Measurements from ENCODE around the gene OR4N2. TPM values are rescaled to one million over a fixed set of nuclear protein-coding genes. Genes with fewer than 3 reads are reported as not detected.
"Not testable (repeated sequence)": the region's sequence is repeated elsewhere in the genome, so short reads cannot be mapped to it uniquely, and the experiment has no call there.

The OR4N2 gene, protein sequence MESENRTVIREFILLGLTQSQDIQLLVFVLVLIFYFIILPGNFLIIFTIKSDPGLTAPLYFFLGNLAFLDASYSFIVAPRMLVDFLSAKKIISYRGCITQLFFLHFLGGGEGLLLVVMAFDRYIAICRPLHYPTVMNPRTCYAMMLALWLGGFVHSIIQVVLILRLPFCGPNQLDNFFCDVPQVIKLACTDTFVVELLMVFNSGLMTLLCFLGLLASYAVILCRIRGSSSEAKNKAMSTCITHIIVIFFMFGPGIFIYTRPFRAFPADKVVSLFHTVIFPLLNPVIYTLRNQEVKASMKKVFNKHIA
- polyA plus RNA-seq (2011; rRNA removed) (not detected in 2 replicates), polyA minus RNA-seq (2011; rRNA and poly(A)+ RNA removed) (not detected in 2 replicates)

DNA sequence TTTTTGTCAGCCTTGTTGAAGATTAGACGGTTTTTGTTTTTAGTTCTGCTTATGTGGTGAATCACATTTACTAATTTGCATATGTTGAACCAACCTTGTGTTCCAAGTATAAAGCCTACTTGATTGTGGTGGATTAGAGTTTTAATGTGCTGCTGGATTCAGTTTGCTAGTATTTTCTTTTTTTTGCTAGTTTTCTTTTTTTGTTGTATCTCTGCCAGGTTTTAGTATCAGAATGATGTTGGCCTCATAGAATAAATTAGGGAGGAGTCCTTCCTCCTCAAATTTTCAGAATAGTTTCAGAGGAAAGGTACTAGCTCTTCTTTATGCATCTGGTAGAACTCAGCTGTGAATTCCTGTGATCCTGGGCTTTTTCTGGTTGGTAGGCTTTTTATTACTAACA is at the start of gene OR4N2:
Gene OR4N2, plus strand, starts transcription at position 301 of the 400 bp plus-strand sequence. CDS start 23,679 bp downstream, outside the sequence.
- H3K4me3 ChIP-seq (ENCODE audit: low read depth, low read length); H3K27me3 ChIP-seq (ENCODE audit: control insufficient read depth, insufficient read depth, low read length); DNase-seq (ENCODE audit: low read depth, low spot score); H3K27ac ChIP-seq (ENCODE audit: low read depth, low read length); POLR2A ChIA-PET; CTCF ChIA-PET: not testable (repeated sequence)
- H3K9me3 ChIP-seq (ENCODE audit: control insufficient read depth, insufficient read depth, low read length): peaks cover 25% of the 10 kb centered on the region

DNA sequence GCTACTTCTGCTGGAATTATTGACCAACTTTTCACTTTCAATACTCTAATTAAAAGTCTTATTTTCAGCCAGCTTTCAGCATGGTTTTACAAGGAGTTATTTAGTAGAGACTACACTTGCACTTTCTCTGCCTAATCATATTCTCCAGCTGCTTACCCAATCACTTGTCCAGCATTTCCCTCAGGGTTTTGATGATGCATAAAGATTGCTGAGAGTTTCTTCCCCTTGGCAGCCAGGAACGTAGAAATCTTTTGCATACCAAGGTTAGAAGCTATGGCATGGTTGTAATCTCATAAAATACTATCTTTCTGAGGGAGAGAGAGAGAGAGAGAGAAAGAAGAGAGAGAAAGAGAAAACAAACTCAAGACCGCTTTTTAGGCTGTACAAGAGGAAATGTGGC is 49.4 kb upstream of the OR4N2 start:
- Histone ChIP-seq H3K27me3 (ENCODE audit: control insufficient read depth, insufficient read depth, low read length) (no peaks in the 10 kb centered on the region), H3K4me3 (ENCODE audit: low read depth, low read length) (no peak overlapping the region), H3K9me3 (ENCODE audit: control insufficient read depth, insufficient read depth, low read length) (peaks cover 4% of the 10 kb centered on the region), H3K27ac (ENCODE audit: low read depth, low read length) (no peak overlapping the region)
- DNase-seq (ENCODE audit: low read depth, low spot score): no peak
- TF ChIP-seq, protein P1, sequence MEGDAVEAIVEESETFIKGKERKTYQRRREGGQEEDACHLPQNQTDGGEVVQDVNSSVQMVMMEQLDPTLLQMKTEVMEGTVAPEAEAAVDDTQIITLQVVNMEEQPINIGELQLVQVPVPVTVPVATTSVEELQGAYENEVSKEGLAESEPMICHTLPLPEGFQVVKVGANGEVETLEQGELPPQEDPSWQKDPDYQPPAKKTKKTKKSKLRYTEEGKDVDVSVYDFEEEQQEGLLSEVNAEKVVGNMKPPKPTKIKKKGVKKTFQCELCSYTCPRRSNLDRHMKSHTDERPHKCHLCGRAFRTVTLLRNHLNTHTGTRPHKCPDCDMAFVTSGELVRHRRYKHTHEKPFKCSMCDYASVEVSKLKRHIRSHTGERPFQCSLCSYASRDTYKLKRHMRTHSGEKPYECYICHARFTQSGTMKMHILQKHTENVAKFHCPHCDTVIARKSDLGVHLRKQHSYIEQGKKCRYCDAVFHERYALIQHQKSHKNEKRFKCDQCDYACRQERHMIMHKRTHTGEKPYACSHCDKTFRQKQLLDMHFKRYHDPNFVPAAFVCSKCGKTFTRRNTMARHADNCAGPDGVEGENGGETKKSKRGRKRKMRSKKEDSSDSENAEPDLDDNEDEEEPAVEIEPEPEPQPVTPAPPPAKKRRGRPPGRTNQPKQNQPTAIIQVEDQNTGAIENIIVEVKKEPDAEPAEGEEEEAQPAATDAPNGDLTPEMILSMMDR (IDR thresholded peaks at IDR 0.05; ENCODE audit: low read depth, low read length): no peak
- POLR2A ChIA-PET: no interaction called here
- CTCF ChIA-PET: no interaction called here

DNA sequence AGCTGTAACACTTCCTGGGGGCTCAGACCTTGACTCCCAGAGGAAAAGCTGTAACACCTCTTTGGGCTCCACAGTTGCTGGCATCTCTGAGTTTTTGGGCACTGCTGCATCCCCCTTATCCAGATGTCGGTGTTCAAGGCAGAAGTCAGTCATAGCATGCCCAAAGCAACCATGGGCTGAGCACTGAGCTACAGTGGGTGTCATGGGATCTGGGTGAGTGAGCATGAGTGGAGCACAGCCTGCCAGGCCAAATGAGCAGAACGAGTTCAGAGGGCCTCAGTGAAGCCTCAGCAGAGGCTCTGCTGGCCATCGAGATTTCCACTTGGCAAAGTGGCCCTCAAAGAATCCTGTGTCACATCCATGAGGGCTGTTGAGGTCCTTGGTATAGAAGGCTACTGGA is 32.1 kb upstream of the OR4N2 start:
- CTCF ChIA-PET; H3K27ac ChIP-seq (ENCODE audit: low read depth, low read length); POLR2A ChIA-PET; DNase-seq (ENCODE audit: low read depth, low spot score); H3K27me3 ChIP-seq (ENCODE audit: control insufficient read depth, insufficient read depth, low read length); H3K4me3 ChIP-seq (ENCODE audit: low read depth, low read length): not testable (repeated sequence)
- peaks cover 11% of the 10 kb centered on the region for H3K9me3 ChIP-seq (ENCODE audit: control insufficient read depth, insufficient read depth, low read length)

DNA sequence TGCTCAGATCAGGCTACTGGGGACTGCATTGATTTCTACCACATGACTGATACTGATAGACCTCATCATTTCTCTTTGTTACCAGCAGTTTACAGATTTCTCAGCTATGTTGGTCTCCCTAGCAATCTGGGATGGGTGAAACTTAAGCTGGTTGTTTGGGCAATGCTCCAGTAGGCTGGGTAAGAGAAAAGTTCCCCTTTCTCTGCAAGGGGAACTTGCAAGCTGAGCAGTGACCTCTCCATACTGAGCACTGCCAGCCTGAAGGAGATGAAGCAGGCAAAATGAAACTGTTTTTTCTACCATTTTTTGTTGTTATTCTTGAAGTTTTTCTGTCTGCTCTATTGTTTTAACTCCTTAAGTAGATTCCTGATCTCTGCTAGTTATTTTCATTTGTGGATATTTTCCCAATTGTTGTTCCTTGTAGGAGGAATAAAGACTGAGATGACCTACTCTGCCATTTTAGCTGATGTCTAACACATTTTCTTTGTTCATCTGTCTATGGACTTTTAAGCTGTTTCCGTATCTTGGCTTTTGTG is 31.6 kb upstream of the OR4N2 start:
- Histone ChIP-seq H3K27me3 (ENCODE audit: control insufficient read depth, insufficient read depth, low read length) (no peaks in the 10 kb centered on the region), H3K4me3 (ENCODE audit: low read depth, low read length) (no peak overlapping the region), H3K27ac (ENCODE audit: low read depth, low read length) (no peak overlapping the region), H3K9me3 (ENCODE audit: control insufficient read depth, insufficient read depth, low read length) (peaks cover 11% of the 10 kb centered on the region)
- ChIA-PET POLR2A (no interaction called here), CTCF (no interaction called here)
- TF ChIP-seq, protein P1 (IDR thresholded peaks at IDR 0.05; ENCODE audit: low read depth, low read length): no peak
- no peak for DNase-seq (ENCODE audit: low read depth, low spot score)

DNA sequence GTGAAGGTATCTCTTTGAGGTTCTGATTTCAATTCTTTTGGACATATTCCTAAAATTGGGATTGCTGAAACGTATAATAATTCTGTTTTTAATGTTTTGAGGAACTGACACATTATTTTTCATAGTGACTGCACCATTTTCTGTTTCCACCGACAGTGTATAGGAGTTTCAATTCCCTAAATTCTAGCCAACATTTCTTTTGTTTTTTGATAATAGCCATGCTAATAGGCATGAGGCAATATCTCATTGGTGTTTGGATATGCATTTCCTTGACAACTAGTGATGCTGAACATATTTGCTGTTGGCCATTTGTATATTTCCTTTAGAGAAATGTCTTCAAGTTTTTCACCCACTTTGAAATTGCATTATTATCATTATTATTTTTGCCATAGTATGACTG is 31.1 kb upstream of the OR4N2 start:
- POLR2A ChIA-PET: not testable (repeated sequence)

DNA sequence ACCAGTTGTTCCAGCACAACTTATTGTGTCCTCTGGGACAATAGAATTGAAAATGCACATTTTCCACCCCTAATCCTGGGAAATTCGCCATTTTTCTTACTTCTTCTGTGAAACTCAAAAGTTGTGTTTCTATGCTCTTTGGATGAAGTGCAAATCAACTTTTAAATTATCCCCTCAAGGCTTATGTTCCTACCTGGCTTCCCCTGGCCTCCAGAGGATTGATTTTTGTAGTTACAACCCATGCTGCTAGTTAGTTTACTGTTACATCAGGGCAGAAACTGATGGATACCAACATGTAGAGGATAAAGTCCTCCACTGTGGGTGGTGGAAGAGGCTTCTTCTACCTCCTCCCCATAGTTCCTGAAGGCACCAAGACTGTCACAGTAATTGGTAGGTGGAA is 30.4 kb upstream of the OR4N2 start, which contains the start of gene OR4M1:
Gene OR4M1, plus strand, starts transcription at position 301 of the 400 bp plus-strand sequence. CDS start 6,819 bp downstream, outside the sequence.
- H3K4me3 ChIP-seq (ENCODE audit: low read depth, low read length); H3K27ac ChIP-seq (ENCODE audit: low read depth, low read length); POLR2A ChIA-PET; DNase-seq (ENCODE audit: low read depth, low spot score); H3K27me3 ChIP-seq (ENCODE audit: control insufficient read depth, insufficient read depth, low read length); CTCF ChIA-PET: not testable (repeated sequence)
- H3K9me3 ChIP-seq (ENCODE audit: control insufficient read depth, insufficient read depth, low read length): peaks cover 11% of the 10 kb centered on the region

More for the DNA sequence above, 31.1 kb upstream of the OR4N2 start:
- H3K27ac ChIP-seq (ENCODE audit: low read depth, low read length); DNase-seq (ENCODE audit: low read depth, low spot score); H3K4me3 ChIP-seq (ENCODE audit: low read depth, low read length); CTCF ChIA-PET; H3K27me3 ChIP-seq (ENCODE audit: control insufficient read depth, insufficient read depth, low read length): not testable (repeated sequence)
- peaks cover 11% of the 10 kb centered on the region for H3K9me3 ChIP-seq (ENCODE audit: control insufficient read depth, insufficient read depth, low read length)

DNA sequence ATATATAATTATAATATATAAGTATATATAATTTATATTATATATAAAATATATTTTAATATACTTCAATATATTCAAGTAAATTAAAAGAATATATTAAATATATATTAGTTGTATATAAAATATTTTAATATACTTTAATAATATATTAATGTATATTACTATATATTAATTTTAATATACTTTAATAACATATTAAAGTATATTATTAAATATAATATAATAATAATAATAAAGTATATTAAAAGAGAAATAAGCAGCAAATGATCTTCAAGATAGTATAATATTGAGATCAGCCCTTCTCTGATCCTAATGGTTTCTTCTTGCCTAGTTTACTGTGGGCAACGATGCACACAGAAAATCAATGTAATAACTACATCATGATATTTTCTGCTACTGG is 28.0 kb upstream of the OR4N2 start:
- ChIA-PET POLR2A (no interaction called here), CTCF (no interaction called here)
- TF ChIP-seq, protein P1 (IDR thresholded peaks at IDR 0.05; ENCODE audit: low read depth, low read length): no peak
- Histone ChIP-seq H3K27ac (ENCODE audit: low read depth, low read length) (no peak overlapping the region), H3K9me3 (ENCODE audit: control insufficient read depth, insufficient read depth, low read length) (peaks cover 13% of the 10 kb centered on the region), H3K4me3 (ENCODE audit: low read depth, low read length) (no peak overlapping the region), H3K27me3 (ENCODE audit: control insufficient read depth, insufficient read depth, low read length) (no peaks in the 10 kb centered on the region)
- DNase-seq (ENCODE audit: low read depth, low spot score): no peak

DNA sequence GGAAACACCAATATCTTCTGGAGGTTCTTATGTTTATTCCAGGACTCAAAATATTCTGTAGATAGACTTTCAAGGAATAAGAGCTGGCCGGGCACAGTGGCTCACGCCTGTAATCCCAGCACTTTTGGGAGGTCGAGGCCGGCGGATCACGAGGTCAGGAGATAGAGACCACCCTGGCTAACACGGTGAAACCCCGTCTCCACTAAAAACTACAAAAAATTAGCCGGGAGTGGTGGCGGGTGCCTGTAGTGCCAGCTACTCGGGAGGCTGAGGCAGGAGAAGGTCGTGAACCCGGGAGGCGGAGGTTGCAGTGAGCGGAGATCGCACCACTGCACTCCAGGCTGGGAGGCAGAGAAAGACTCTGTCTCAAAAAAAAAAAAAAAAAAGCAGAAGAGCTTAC is 17.7 kb upstream of the OR4N2 start:
- H3K27me3 ChIP-seq (ENCODE audit: control insufficient read depth, insufficient read depth, low read length); CTCF ChIA-PET; H3K4me3 ChIP-seq (ENCODE audit: low read depth, low read length); H3K27ac ChIP-seq (ENCODE audit: low read depth, low read length); DNase-seq (ENCODE audit: low read depth, low spot score); POLR2A ChIA-PET: not testable (repeated sequence)
- H3K9me3 ChIP-seq (ENCODE audit: control insufficient read depth, insufficient read depth, low read length): peaks cover 21% of the 10 kb centered on the region

DNA sequence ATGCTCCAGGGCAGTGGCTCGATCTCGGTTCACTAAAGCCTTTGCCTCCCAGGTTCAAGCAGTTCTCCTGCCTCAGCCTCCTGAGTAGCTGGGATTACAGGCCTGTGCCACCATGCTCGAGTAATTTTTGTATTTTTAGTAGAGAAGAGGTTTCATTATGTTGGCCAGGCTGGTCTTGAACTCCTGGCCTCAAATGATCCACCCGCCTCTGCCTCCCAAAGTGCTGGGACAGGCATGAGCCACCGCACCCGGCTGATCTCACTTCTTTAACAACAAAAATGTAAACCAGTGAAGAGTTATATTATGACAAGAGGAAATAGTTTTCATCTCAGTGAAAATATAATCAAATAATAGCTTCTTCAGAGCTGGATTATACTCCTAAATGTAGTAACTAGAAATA is 16.3 kb upstream of the OR4N2 start:
- CTCF ChIA-PET: interaction anchor here (0.6 kb wide), 1 partner anchor 18 kb away, joined by 4 read pairs; no protein-coding TSS in a partner anchor
- DNase-seq (ENCODE audit: low read depth, low spot score); H3K27ac ChIP-seq (ENCODE audit: low read depth, low read length); H3K4me3 ChIP-seq (ENCODE audit: low read depth, low read length); H3K27me3 ChIP-seq (ENCODE audit: control insufficient read depth, insufficient read depth, low read length); POLR2A ChIA-PET: not testable (repeated sequence)
- H3K9me3 ChIP-seq (ENCODE audit: control insufficient read depth, insufficient read depth, low read length): peaks cover 21% of the 10 kb centered on the region

All from AG04450 (cell line).